SK-N-SH treated with all-trans-retinoic acid at 6 μM for 48 hours (cell line): Measurements from ENCODE around the gene UNC13C.

Source experiments
- ATAC-seq: fragments of 200-7000 bp; cut with Tn5 transposase; 3 replicates; pipeline ENCODE4 v1.9.1; 2020; ENCODE audit warnings: mild to moderate bottlenecking, moderate library complexity
- ARNTL ChIP-seq: fragments of 450-650 bp; formaldehyde crosslinking; IDR thresholded peaks from 2 replicates; pipeline ENCODE4 v1.5.0; 2020; ENCODE audit warnings: low read depth, mild to moderate bottlenecking, moderate library complexity, borderline replicate concordance
- BACH2 ChIP-seq: fragments of 250-450 bp; sonication (Bioruptor Pico); IDR thresholded peaks from 2 replicates; pipeline ENCODE4 v1.9.0; 2021; ENCODE audit warnings: mild to moderate bottlenecking, borderline replicate concordance
- CSDC2 ChIP-seq: fragments of 250-450 bp; sonication (Bioruptor Pico); IDR thresholded peaks from 2 replicates; pipeline ENCODE4 v1.5.0; 2020; ENCODE audit warnings: mild to moderate bottlenecking, moderate library complexity
- CSRNP3 ChIP-seq: fragments of 250-450 bp; sonication (Bioruptor Pico); IDR thresholded peaks from 2 replicates; pipeline ENCODE4 v1.5.1; 2021; ENCODE audit warnings: mild to moderate bottlenecking, moderate library complexity
- ESRRG ChIP-seq: fragments of 250-450 bp; sonication (Bioruptor Pico); IDR thresholded peaks from 2 replicates; pipeline ENCODE4 v1.6.1; 2021; ENCODE audit warnings: mild to moderate bottlenecking
- GLIS3 ChIP-seq: fragments of 250-450 bp; sonication (Bioruptor Pico); IDR thresholded peaks from 2 replicates; pipeline ENCODE4 v1.5.0; 2020; ENCODE audit warnings: mild to moderate bottlenecking, moderate library complexity
- ISL1 ChIP-seq: fragments of 250-450 bp; sonication (Bioruptor Pico); IDR thresholded peaks from 2 replicates; pipeline ENCODE4 v2.1.2; 2022; ENCODE audit warnings: mild to moderate bottlenecking, moderate library complexity
- OSR1 ChIP-seq: fragments of 250-450 bp; sonication (Bioruptor Pico); IDR thresholded peaks from 2 replicates; pipeline ENCODE4 v1.8.0; 2022; ENCODE audit warnings: moderate library complexity, mild to moderate bottlenecking, inconsistent platforms
- PPARA ChIP-seq: fragments of 250-450 bp; sonication (Bioruptor Pico); IDR thresholded peaks from 2 replicates; pipeline ENCODE4 v1.5.0; 2020; ENCODE audit warnings: mild to moderate bottlenecking, borderline replicate concordance
- RARB ChIP-seq: fragments of 250-450 bp; sonication (Bioruptor Pico); IDR thresholded peaks from 2 replicates; pipeline ENCODE4 v1.8.0; 2021; ENCODE audit warnings: mild to moderate bottlenecking, moderate library complexity
- SNAI2 ChIP-seq: fragments of 250-450 bp; sonication (Bioruptor Pico); IDR thresholded peaks from 2 replicates; pipeline ENCODE4 v1.5.0; 2020; ENCODE audit warnings: mild to moderate bottlenecking, moderate library complexity
- TCF4 ChIP-seq: fragments of 250-450 bp; sonication (Bioruptor Pico); IDR thresholded peaks from 2 replicates; pipeline ENCODE4 v1.8.0; 2021; ENCODE audit warnings: mild to moderate bottlenecking, moderate library complexity, borderline replicate concordance
- TOX ChIP-seq: fragments of 250-450 bp; sonication (Bioruptor Pico); IDR thresholded peaks from 2 replicates; pipeline ENCODE4 v1.8.0; 2021; ENCODE audit warnings: mild to moderate bottlenecking, moderate library complexity, borderline replicate concordance
- ZC3H10 ChIP-seq: fragments of 250-450 bp; sonication (Bioruptor Pico); IDR thresholded peaks from 2 replicates; pipeline ENCODE4 v1.5.1; 2021; ENCODE audit warnings: mild to moderate bottlenecking, moderate library complexity
- ZFP3 ChIP-seq: fragments of 250-450 bp; sonication (Bioruptor Pico); IDR thresholded peaks from 2 replicates; pipeline ENCODE4 v1.5.0; 2020; ENCODE audit warnings: mild to moderate bottlenecking, moderate library complexity
- ZFP30 ChIP-seq: fragments of 450-650 bp; formaldehyde crosslinking; IDR thresholded peaks from 2 replicates; pipeline ENCODE4 v1.5.0; 2022; ENCODE audit warnings: mild to moderate bottlenecking, moderate library complexity
- ZNF565 ChIP-seq: fragments of 450-650 bp; formaldehyde crosslinking; conservative IDR thresholded peaks from 2 replicates; pipeline ENCODE4 v1.5.0; 2020; ENCODE audit warnings: low read depth, mild to moderate bottlenecking, moderate library complexity
- ZNF70 ChIP-seq: fragments of 450-650 bp; formaldehyde crosslinking; IDR thresholded peaks from 2 replicates; pipeline ENCODE4 v1.5.0; 2020; ENCODE audit warnings: mild to moderate bottlenecking, moderate library complexity
- ZNF8 ChIP-seq: fragments of 450-650 bp; formaldehyde crosslinking; IDR thresholded peaks from 2 replicates; pipeline ENCODE4 v1.5.0; 2020; ENCODE audit warnings: mild to moderate bottlenecking, moderate library complexity
- TF ChIP-seq, protein P1 (sequence below): fragments of 250-450 bp; sonication (Bioruptor Pico); IDR thresholded peaks from 2 replicates; pipeline ENCODE4 v1.8.0; 2021; ENCODE audit warnings: low read depth, mild to moderate bottlenecking, moderate library complexity, borderline replicate concordance
- TF ChIP-seq, protein P2 (sequence below): fragments of 250-450 bp; sonication (Bioruptor Pico); IDR thresholded peaks from 2 replicates; pipeline ENCODE4 v1.5.1; 2020; ENCODE audit warnings: low read depth, mild to moderate bottlenecking, moderate library complexity
- TF ChIP-seq, protein P3 (sequence below): fragments of 250-450 bp; sonication (Bioruptor Pico); IDR thresholded peaks from 2 replicates; pipeline ENCODE4 v1.5.0; 2020; ENCODE audit warnings: mild to moderate bottlenecking, moderate library complexity
- TF ChIP-seq, protein P4 (sequence below): fragments of 250-450 bp; sonication (Bioruptor Pico); IDR thresholded peaks from 2 replicates; pipeline ENCODE4 v1.8.0; 2020; ENCODE audit warnings: mild to moderate bottlenecking, moderate library complexity, borderline replicate concordance

UNC13C gene

GRCh38 chr15:54560417-54560816 lies 582.2 kb downstream of the UNC13C start:
- no peak for ATAC-seq
- TF ChIP-seq RARB (CRISPR knock-in tag): no peak
- TF ChIP-seq GLIS3 (CRISPR knock-in tag): no peak
- TF ChIP-seq BACH2 (CRISPR knock-in tag): no peak
- TF ChIP-seq ZNF565 (CRISPR knock-in tag): no peak
- no peak for TF ChIP-seq ZFP3 (CRISPR knock-in tag)
- no peak for TF ChIP-seq ZNF8 (CRISPR knock-in tag)
- no peak for TF ChIP-seq ISL1 (CRISPR knock-in tag)
- TF ChIP-seq ZFP30: no peak
- TF ChIP-seq CSDC2 (CRISPR knock-in tag): no peak
- no peak for TF ChIP-seq ZC3H10
- TF ChIP-seq, protein P1, sequence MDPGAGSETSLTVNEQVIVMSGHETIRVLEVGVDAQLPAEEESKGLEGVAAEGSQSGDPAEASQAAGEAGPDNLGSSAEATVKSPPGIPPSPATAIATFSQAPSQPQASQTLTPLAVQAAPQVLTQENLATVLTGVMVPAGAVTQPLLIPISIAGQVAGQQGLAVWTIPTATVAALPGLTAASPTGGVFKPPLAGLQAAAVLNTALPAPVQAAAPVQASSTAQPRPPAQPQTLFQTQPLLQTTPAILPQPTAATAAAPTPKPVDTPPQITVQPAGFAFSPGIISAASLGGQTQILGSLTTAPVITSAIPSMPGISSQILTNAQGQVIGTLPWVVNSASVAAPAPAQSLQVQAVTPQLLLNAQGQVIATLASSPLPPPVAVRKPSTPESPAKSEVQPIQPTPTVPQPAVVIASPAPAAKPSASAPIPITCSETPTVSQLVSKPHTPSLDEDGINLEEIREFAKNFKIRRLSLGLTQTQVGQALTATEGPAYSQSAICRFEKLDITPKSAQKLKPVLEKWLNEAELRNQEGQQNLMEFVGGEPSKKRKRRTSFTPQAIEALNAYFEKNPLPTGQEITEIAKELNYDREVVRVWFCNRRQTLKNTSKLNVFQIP (CRISPR knock-in tag): no peak
- no peak for TF ChIP-seq OSR1 (CRISPR knock-in tag)
- TF ChIP-seq CSRNP3: no peak
- TF ChIP-seq, protein P2, sequence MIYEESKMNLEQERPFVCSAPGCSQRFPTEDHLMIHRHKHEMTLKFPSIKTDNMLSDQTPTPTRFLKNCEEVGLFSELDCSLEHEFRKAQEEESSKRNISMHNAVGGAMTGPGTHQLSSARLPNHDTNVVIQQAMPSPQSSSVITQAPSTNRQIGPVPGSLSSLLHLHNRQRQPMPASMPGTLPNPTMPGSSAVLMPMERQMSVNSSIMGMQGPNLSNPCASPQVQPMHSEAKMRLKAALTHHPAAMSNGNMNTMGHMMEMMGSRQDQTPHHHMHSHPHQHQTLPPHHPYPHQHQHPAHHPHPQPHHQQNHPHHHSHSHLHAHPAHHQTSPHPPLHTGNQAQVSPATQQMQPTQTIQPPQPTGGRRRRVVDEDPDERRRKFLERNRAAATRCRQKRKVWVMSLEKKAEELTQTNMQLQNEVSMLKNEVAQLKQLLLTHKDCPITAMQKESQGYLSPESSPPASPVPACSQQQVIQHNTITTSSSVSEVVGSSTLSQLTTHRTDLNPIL: no peak
- no peak for TF ChIP-seq TOX (CRISPR knock-in tag)
- TF ChIP-seq TCF4 (CRISPR knock-in tag): no peak
- TF ChIP-seq ESRRG (CRISPR knock-in tag): no peak
- TF ChIP-seq, all 23 proteins: peak for 0

- TF ChIP-seq, protein P3, sequence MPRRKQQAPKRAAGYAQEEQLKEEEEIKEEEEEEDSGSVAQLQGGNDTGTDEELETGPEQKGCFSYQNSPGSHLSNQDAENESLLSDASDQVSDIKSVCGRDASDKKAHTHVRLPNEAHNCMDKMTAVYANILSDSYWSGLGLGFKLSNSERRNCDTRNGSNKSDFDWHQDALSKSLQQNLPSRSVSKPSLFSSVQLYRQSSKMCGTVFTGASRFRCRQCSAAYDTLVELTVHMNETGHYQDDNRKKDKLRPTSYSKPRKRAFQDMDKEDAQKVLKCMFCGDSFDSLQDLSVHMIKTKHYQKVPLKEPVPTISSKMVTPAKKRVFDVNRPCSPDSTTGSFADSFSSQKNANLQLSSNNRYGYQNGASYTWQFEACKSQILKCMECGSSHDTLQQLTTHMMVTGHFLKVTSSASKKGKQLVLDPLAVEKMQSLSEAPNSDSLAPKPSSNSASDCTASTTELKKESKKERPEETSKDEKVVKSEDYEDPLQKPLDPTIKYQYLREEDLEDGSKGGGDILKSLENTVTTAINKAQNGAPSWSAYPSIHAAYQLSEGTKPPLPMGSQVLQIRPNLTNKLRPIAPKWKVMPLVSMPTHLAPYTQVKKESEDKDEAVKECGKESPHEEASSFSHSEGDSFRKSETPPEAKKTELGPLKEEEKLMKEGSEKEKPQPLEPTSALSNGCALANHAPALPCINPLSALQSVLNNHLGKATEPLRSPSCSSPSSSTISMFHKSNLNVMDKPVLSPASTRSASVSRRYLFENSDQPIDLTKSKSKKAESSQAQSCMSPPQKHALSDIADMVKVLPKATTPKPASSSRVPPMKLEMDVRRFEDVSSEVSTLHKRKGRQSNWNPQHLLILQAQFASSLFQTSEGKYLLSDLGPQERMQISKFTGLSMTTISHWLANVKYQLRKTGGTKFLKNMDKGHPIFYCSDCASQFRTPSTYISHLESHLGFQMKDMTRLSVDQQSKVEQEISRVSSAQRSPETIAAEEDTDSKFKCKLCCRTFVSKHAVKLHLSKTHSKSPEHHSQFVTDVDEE (CRISPR knock-in tag): no peak
- TF ChIP-seq TCF4 (CRISPR knock-in tag) (no peak), PPARA (CRISPR knock-in tag) (no peak), ARNTL (CRISPR knock-in tag) (no peak), OSR1 (CRISPR knock-in tag) (no peak), CSRNP3 (no peak), ZNF8 (CRISPR knock-in tag) (no peak), ZC3H10 (no peak), ESRRG (CRISPR knock-in tag) (no peak), SNAI2 (CRISPR knock-in tag) (no peak), TOX (CRISPR knock-in tag) (no peak), ISL1 (CRISPR knock-in tag) (no peak), CSDC2 (CRISPR knock-in tag) (no peak), ZFP3 (CRISPR knock-in tag) (no peak), ZNF70 (no peak), ZFP30 (no peak), BACH2 (CRISPR knock-in tag) (no peak), GLIS3 (CRISPR knock-in tag) (no peak)
- TF ChIP-seq, protein P4, sequence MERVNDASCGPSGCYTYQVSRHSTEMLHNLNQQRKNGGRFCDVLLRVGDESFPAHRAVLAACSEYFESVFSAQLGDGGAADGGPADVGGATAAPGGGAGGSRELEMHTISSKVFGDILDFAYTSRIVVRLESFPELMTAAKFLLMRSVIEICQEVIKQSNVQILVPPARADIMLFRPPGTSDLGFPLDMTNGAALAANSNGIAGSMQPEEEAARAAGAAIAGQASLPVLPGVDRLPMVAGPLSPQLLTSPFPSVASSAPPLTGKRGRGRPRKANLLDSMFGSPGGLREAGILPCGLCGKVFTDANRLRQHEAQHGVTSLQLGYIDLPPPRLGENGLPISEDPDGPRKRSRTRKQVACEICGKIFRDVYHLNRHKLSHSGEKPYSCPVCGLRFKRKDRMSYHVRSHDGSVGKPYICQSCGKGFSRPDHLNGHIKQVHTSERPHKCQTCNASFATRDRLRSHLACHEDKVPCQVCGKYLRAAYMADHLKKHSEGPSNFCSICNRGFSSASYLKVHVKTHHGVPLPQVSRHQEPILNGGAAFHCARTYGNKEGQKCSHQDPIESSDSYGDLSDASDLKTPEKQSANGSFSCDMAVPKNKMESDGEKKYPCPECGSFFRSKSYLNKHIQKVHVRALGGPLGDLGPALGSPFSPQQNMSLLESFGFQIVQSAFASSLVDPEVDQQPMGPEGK (CRISPR knock-in tag): no peak
- TF ChIP-seq, protein P2: no peak
- no peak for ATAC-seq
Measured at GRCh38 chr15:54564166-54564565, 585.9 kb downstream of the UNC13C start.
